T-cell (primary cell): ENCODE data around the gene SPAG4. TPM values are rescaled to one million over a fixed set of nuclear protein-coding genes. Genes with fewer than 3 reads are reported as not detected.

Source experiments
- ATAC-seq, 4 experiments: fragments of 200-7000 bp in 3 of 4; fragments of 150-1000 bp in 1 of 4; cut with Tn5 transposase; replicated peaks in 1 of 4; 1 replicate in 3 of 4; 2 replicates in 1 of 4; pipeline ENCODE4 v1.10.0; 2021; ENCODE audit warnings: moderate library complexity in 3 of 4, mild to moderate bottlenecking in 2 of 4, moderate number of reproducible peaks in 1 of 4
- CTCF ChIA-PET, 2 donors: fragments of 300-600 bp; sonication (Branson Sonifier 250); formaldehyde crosslinking; loops; one replicate each; lab custom pipeline; 2022; ENCODE audit warnings: antibody characterized with exemption in 2 of 2; lab: Charles Lee
- POLR2A ChIA-PET, 2 donors: fragments of 300-600 bp; sonication (Branson Sonifier 250); formaldehyde crosslinking; loops; one replicate each; lab custom pipeline; 2022; ENCODE audit warnings: antibody characterized with exemption in 2 of 2; lab: Charles Lee
- DNase-seq, 35 experiments: peaks; one replicate each; pipeline versions ENCODE4 v3.0.0 to v3.0.0-alpha.2; 2013 to 2023
- H3K27ac ChIP-seq: one replicate; pipeline ENCODE4 v1.5.1; 2013; ENCODE audit warnings: low read length
- H3K27me3 ChIP-seq, 2 experiments: replicated peaks in 1 of 2; 1 replicate in 1 of 2; 2 replicates in 1 of 2; pipeline versions ENCODE4 v1.6.1 to v1.7.0; 2013; ENCODE audit warnings: low read length in 1 of 2, mixed read lengths in 1 of 2; ENCODE audit not compliant: control insufficient read depth in 2 of 2, insufficient read depth in 2 of 2; ENCODE audit errors: extremely low read depth in 1 of 2
- H3K36me3 ChIP-seq, 2 donors: 1 replicate in 1 of 2; 2 replicates in 1 of 2; pipeline versions ENCODE4 v1.6.1 to v1.7.0; 2013; ENCODE audit warnings: low read length in 1 of 2; ENCODE audit not compliant: control insufficient read depth in 2 of 2, insufficient read depth in 1 of 2; ENCODE audit errors: extremely low read depth in 1 of 2
- H3K4me1 ChIP-seq, 2 experiments: 1 replicate in 1 of 2; 2 replicates in 1 of 2; pipeline versions ENCODE4 v1.6.1 to v1.7.0; 2013; ENCODE audit warnings: low read length in 2 of 2, mixed read lengths in 1 of 2; ENCODE audit not compliant: insufficient read depth in 2 of 2, control insufficient read depth in 1 of 2; ENCODE audit errors: extremely low read depth in 1 of 2
- H3K4me3 ChIP-seq, 2 donors: 1 replicate in 1 of 2; 2 replicates in 1 of 2; pipeline versions ENCODE4 v1.5.1 to v1.7.0; 2013; ENCODE audit warnings: mild to moderate bottlenecking in 2 of 2, low read length in 1 of 2, moderate library complexity in 1 of 2; ENCODE audit not compliant: control insufficient read depth in 1 of 2; ENCODE audit errors: extremely low read depth in 1 of 2
- H3K9me3 ChIP-seq: 2 replicates; pipeline ENCODE4 v1.7.0; 2013
- H3K27ac Mint-ChIP-seq, 2 donors: one replicate each; pipeline ENCODE4 v1.8.0; 2020 to 2021; ENCODE audit warnings: mild to moderate bottlenecking in 2 of 2, mixed read lengths in 2 of 2
- H3K27me3 Mint-ChIP-seq, 2 donors: one replicate each; pipeline ENCODE4 v1.8.0; 2021 to 2022; ENCODE audit warnings: mixed read lengths in 2 of 2
- H3K36me3 Mint-ChIP-seq: one replicate; pipeline ENCODE4 v1.8.0; 2021; ENCODE audit warnings: mixed read lengths
- H3K4me1 Mint-ChIP-seq, 3 donors: one replicate each; pipeline ENCODE4 v1.8.0; 2020 to 2022; ENCODE audit warnings: mixed read lengths in 3 of 3, mild to moderate bottlenecking in 1 of 3
- H3K4me3 Mint-ChIP-seq, 3 donors: one replicate each; pipeline ENCODE4 v1.8.0; 2020 to 2022; ENCODE audit warnings: mild to moderate bottlenecking in 3 of 3, mixed read lengths in 3 of 3, moderate library complexity in 3 of 3
- H3K9me3 Mint-ChIP-seq, 3 donors: one replicate each; pipeline ENCODE4 v1.8.0; 2020 to 2022; ENCODE audit warnings: mixed read lengths in 3 of 3
- WGBS: methylation state at CpG from one replicate; pipeline ENCODE4 v1.1.5; 2013; ENCODE audit warnings: missing lambda C conversion rate; ENCODE audit not compliant: insufficient coverage; 5-methylcytosine and 5-hydroxymethylcytosine counted together
- total RNA-seq, 35 experiments: library from RNA in 6 of 35; stranded (reverse) in 6 of 35; fragments of 120-200 nt in 1 of 35; gene quantifications; one replicate each; pipeline versions ENCODE4 v1.2.1 to v1.2.4 and lab custom pipeline; 2013 to 2026

SPAG4 gene, protein sequence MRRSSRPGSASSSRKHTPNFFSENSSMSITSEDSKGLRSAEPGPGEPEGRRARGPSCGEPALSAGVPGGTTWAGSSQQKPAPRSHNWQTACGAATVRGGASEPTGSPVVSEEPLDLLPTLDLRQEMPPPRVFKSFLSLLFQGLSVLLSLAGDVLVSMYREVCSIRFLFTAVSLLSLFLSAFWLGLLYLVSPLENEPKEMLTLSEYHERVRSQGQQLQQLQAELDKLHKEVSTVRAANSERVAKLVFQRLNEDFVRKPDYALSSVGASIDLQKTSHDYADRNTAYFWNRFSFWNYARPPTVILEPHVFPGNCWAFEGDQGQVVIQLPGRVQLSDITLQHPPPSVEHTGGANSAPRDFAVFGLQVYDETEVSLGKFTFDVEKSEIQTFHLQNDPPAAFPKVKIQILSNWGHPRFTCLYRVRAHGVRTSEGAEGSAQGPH
- total RNA-seq (10 to 100 TPM in 2 of 5 donors, 1 to 10 TPM in 1, under 1 TPM in 2; 0.76 to 26.4 (median 1.2) TPM), total RNA-seq (lab: John Stamatoyannopoulos, UW) (0.43 to 43.9 (median 4.6) reads per million in 29 experiments)
- total RNA-seq (2013), result 1.1 TPM

DNA sequence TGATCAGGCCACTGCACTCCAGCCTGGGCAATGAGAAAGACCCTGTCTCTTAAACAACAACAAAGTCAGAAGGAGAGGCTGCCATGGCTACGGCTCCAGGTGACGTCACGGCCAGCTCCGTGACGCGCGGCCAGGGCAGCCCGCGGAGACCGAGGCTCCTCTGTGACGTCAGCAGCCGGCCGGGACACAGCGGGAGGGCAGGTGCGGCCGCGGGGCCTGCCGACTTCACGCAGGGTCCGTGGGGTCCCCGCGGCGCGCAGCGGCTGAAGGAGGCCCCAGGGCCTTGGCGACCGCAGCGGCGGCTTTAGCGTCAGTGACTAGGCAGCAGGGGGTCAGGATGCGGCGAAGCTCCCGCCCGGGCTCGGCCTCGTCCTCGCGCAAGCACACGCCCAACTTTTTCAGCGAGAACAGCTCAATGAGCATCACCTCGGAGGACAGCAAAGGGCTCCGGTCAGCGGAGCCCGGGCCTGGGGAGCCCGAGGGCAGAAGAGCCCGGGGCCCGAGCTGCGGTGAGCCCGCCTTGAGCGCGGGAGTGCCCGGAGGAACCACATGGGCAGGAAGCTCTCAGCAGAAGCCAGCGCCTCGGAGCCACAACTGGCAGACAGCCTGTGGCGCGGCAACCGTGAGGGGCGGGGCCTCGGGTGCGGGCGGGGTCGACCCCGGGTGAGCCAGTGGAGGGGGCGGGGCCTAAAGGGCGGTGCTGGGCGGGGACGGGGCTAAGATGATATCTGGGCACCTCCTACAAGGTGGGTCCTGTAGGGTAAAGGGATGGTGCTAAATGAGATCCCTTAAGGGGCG, at the start of gene SPAG4:
SPAG4 (plus strand) TSS at position 163 of the 798 bp plus-strand sequence; CDS start at position 338, 175 bp downstream.
- ChIA-PET CTCF (interaction anchor here (0.5 to 2.9 kb wide), 13 partner anchors 11 to 551 kb away, joined by 3 to 9 read pairs (median 5); partner anchors contain the start of genes MMP24OS (in 1 of the 2), RBM39 (in 1 of the 2) and SCAND1 (in 1 of the 2)), POLR2A (interaction anchor here (0.6 to 1.4 kb wide), 13 partner anchors 14 to 1778 kb away, joined by 3 to 13 read pairs (median 5); partner anchors contain the start of genes CPNE1 (in 2 of the 2), RBM12 (in 2 of the 2), NFS1 (in 1 of the 2) and PHF20 (in 1 of the 2))
- DNase-seq (peak; percentile 77 to 100 (median 100)), ATAC-seq (peak; percentile 83 to 90 (median 86))
- Histone ChIP-seq H3K4me3 (peak within 1 kb of the TSS; percentile 62 to 76), H3K4me1 (peaks cover 17 to 47% of the 10 kb centered on the region in 2 experiments), H3K27me3 (peaks cover 0 to 7% of the 10 kb centered on the region in 2 experiments), H3K27ac (peak within 1 kb of the TSS; percentile 99), H3K9me3 (no peaks in the 10 kb centered on the region), H3K36me3 (no peaks in the 10 kb centered on the region)
- H3K4me3 Mint-ChIP-seq, result peak within 1 kb of the TSS; percentile 79 to 86 (median 83)
- under 1% methylated on average over 67 of the region's 68 CpGs for WGBS
- no peaks in the 10 kb centered on the region for H3K27me3 Mint-ChIP-seq
- peaks cover 35 to 49% (median 46%) of the 10 kb centered on the region in 3 donors for H3K4me1 Mint-ChIP-seq
- H3K9me3 Mint-ChIP-seq, result no peaks in the 10 kb centered on the region
- H3K36me3 Mint-ChIP-seq, result no peaks in the 10 kb centered on the region
- peak within 1 kb of the TSS; percentile 88 for H3K27ac Mint-ChIP-seq

DNA sequence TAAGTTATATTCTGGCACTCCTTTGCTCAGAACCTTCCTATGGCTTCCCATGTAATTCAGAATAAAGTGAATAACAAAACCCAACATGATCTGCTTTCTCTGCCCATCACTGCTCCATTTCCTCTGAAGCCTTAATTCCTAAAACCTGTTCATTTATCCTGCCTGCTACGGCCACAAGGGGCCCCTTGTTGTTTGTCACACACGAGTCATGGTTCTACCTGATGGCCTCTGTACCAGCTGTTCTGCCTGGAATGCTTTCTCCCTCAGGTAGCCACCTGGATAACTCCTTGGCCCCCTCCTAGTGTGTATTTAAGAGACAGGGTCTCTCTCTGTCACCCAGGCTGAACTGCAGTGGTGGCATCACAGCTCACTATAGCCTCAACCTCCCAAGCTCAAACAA, 47.0 kb upstream of the SPAG4 start:
- Histone ChIP-seq H3K9me3 (no peaks in the 10 kb centered on the region), H3K27ac (no peak overlapping the region), H3K4me3 (no peak overlapping the region), H3K36me3 (no peaks in the 10 kb centered on the region), H3K27me3 (peaks cover 0 to 3% of the 10 kb centered on the region in 2 experiments), H3K4me1 (no peaks in the 10 kb centered on the region)
- ChIA-PET POLR2A (no interaction called here), CTCF (interaction anchor here in 1 of 2 donors (0.6 kb wide), 1 partner anchor 181 kb away, joined by 6 read pairs; no protein-coding TSS in a partner anchor)
- peaks cover 4% of the 10 kb centered on the region for H3K36me3 Mint-ChIP-seq
- peaks cover 0 to 5% (median 5%) of the 10 kb centered on the region in 3 donors for H3K9me3 Mint-ChIP-seq
- ATAC-seq, result no peak
- peaks cover 0 to 2% of the 10 kb centered on the region in 2 donors for H3K27me3 Mint-ChIP-seq
- peak in 1 of 35 experiments; percentile 31 for DNase-seq
- no peak overlapping the region for H3K27ac Mint-ChIP-seq
- no peak overlapping the region for H3K4me3 Mint-ChIP-seq
- WGBS, result 7% methylated on average over 2 of the region's 2 CpGs
- H3K4me1 Mint-ChIP-seq, result no peaks in the 10 kb centered on the region

DNA sequence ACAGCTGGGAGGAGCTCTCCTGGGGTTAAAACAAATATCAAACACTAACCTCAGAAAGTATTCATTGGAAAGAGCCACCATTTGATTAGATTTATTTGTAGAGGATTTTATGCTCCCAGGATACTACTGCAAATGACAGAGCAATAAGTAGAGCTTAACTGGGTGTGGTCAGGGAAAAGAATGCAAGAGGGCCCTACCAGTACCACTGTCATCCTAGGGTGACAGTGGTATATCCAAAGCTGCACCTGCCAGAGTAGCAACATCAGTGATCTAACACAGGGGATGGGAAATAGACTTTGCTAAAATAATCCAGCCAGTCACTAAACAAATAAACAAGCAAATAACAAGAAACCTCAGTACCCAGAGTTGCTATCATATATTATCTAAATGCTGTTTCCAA, 44.1 kb upstream of the SPAG4 start:
- no peak overlapping the region for H3K27ac Mint-ChIP-seq
- CTCF ChIA-PET, result no interaction called here
- H3K4me1 ChIP-seq, result no peaks in the 10 kb centered on the region

DNA sequence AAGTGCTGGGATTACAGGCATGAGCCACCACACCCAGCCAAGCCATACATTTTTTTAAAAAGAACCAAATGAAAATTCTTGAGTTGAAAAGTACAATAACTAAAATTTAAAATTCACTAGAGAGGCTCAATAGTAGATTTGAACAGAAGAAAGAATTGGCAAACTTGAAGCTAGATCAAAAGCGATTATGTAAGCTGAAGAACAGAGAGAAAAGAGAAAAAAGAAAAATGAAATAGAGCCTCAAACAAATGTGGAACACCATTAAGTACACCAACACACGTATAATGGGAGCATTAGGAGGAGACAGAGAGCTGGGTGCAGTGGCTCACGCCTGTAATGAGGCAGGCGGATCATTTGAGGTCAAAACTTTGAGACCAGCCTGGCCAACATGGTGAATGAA, 42.8 kb upstream of the SPAG4 start:
- Histone ChIP-seq H3K4me1 (no peaks in the 10 kb centered on the region), H3K27me3 (peaks cover 0 to 3% of the 10 kb centered on the region in 2 experiments), H3K4me3 (no peak overlapping the region), H3K27ac (no peak overlapping the region), H3K36me3 (no peaks in the 10 kb centered on the region), H3K9me3 (no peaks in the 10 kb centered on the region)
- CTCF ChIA-PET, result no interaction called here
- peaks cover 4 to 5% (median 5%) of the 10 kb centered on the region in 3 donors for H3K9me3 Mint-ChIP-seq
- WGBS, result no CpG with 5 or more reads among the region's 4 CpGs
- peaks cover 0 to 4% of the 10 kb centered on the region in 2 donors for H3K27me3 Mint-ChIP-seq
- POLR2A ChIA-PET, result no interaction called here
- DNase-seq, result no peak
- no peaks in the 10 kb centered on the region for H3K4me1 Mint-ChIP-seq
- no peak for ATAC-seq
- no peak overlapping the region for H3K4me3 Mint-ChIP-seq
- no peak overlapping the region for H3K27ac Mint-ChIP-seq
- peaks cover 4% of the 10 kb centered on the region for H3K36me3 Mint-ChIP-seq

More for the DNA sequence above, 44.1 kb upstream of the SPAG4 start:
- POLR2A ChIA-PET, result no interaction called here
- peaks cover 4 to 5% (median 5%) of the 10 kb centered on the region in 3 donors for H3K9me3 Mint-ChIP-seq
- no peak overlapping the region for H3K4me3 Mint-ChIP-seq
- Histone ChIP-seq H3K27ac (no peak overlapping the region), H3K9me3 (no peaks in the 10 kb centered on the region), H3K36me3 (no peaks in the 10 kb centered on the region), H3K4me3 (no peak overlapping the region), H3K27me3 (peaks cover 0 to 3% of the 10 kb centered on the region in 2 experiments)
- H3K27me3 Mint-ChIP-seq, result peaks cover 0 to 4% of the 10 kb centered on the region in 2 donors
- peaks cover 4% of the 10 kb centered on the region for H3K36me3 Mint-ChIP-seq
- DNase-seq, result no peak
- no peak for ATAC-seq
- H3K4me1 Mint-ChIP-seq, result no peaks in the 10 kb centered on the region

DNA sequence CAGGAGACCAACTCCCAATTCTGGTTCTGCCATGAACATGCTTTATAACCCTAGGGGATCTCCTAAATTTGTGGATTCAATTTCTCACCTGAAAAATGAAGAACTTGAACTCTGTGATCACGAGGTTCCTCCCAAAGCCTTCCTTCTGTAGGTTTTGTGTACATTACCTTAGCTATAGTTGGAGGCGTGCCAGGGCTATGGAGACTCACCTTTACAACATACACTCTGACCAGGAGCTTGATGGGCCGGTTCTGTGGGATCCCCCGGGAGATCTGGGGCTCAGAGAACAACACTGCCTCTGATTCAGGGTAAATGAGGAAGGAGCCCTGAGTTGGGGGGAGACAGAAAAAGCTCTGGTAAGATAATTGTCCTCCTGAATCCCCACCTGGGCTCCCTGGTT, 39.7 kb upstream of the SPAG4 start:
- Histone ChIP-seq H3K4me1 (no peaks in the 10 kb centered on the region), H3K27me3 (peaks cover 0 to 13% of the 10 kb centered on the region in 2 experiments), H3K27ac (no peak overlapping the region), H3K36me3 (no peaks in the 10 kb centered on the region), H3K9me3 (no peaks in the 10 kb centered on the region), H3K4me3 (no peak overlapping the region)
- peaks cover 4% of the 10 kb centered on the region for H3K36me3 Mint-ChIP-seq
- DNase-seq (no peak), ATAC-seq (no peak)
- no peak overlapping the region for H3K27ac Mint-ChIP-seq
- H3K4me3 Mint-ChIP-seq, result no peak overlapping the region
- ChIA-PET CTCF (no interaction called here), POLR2A (no interaction called here)
- no peaks in the 10 kb centered on the region for H3K4me1 Mint-ChIP-seq
- WGBS, result no CpG with 5 or more reads among the region's 4 CpGs
- peaks cover 4 to 5% (median 5%) of the 10 kb centered on the region in 3 donors for H3K9me3 Mint-ChIP-seq
- peaks cover 0 to 4% of the 10 kb centered on the region in 2 donors for H3K27me3 Mint-ChIP-seq

DNA sequence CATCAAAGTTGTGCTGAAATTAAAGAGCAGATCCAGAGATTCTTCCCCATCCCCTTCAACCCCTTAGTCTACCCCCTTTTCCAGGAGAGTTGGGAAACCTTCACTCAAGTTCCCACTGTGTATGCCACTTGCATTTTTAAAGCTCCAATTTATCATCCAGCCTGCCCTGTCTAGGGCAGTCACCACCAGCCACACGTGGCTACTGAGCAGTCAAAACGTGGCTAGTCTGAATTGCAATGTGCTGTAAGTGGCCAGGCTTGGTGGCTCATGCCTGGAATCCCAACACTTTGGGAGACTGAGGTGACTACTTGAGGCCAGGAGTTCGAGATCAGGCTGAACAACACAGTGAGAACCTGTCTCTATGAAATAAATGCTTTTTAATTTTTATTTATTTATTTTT, 38.8 kb upstream of the SPAG4 start:
- no CpG with 5 or more reads among the region's 3 CpGs for WGBS
- Mint-ChIP-seq H3K36me3 (peaks cover 4% of the 10 kb centered on the region), H3K4me1 (no peaks in the 10 kb centered on the region), H3K27me3 (peaks cover 0 to 4% of the 10 kb centered on the region in 2 donors), H3K27ac (no peak overlapping the region), H3K4me3 (no peak overlapping the region), H3K9me3 (peaks cover 4 to 11% (median 9%) of the 10 kb centered on the region in 3 donors)
- ATAC-seq, result no peak
- Histone ChIP-seq H3K4me3 (no peak overlapping the region), H3K4me1 (no peaks in the 10 kb centered on the region), H3K36me3 (no peaks in the 10 kb centered on the region), H3K9me3 (no peaks in the 10 kb centered on the region), H3K27me3 (peaks cover 0 to 13% of the 10 kb centered on the region in 2 experiments), H3K27ac (no peak overlapping the region)
- ChIA-PET POLR2A (no interaction called here), CTCF (no interaction called here)
- DNase-seq, result no peak
